Astrocyte (in vitro differentiated cells and primary cell): ENCODE results near the gene ATP2C2.

Experiments
- CTCF ChIP-seq: IDR thresholded peaks from 2 replicates; pipeline ENCODE4 v1.5.1; 2011; ENCODE audit warnings: low read depth, mild to moderate bottlenecking, inconsistent platforms, low read length, moderate library complexity; ENCODE audit not compliant: insufficient read depth
- EZH2 ChIP-seq: IDR thresholded peaks from 2 replicates; pipeline ENCODE4 v1.6.1; 2012; ENCODE audit warnings: mild to moderate bottlenecking, low read length, inconsistent platforms; ENCODE audit not compliant: insufficient read depth

GRCh38 chr16:84425696-84426095, 57.4 kb downstream of the ATP2C2 start:
- no peak for TF ChIP-seq EZH2
- TF ChIP-seq CTCF, result no peak
